Stimulated activated CD4-positive, alpha-beta T cell treated with anti-CD3 and anti-CD28 coated beads, Interleukin-15, amount 100 ng/mL, for 1 hour (primary cell): Measurements from ENCODE around the gene ATP5PD.
"Not testable (repeated sequence)": the region's sequence is repeated elsewhere in the genome, so short reads cannot be mapped to it uniquely, and the experiment has no call there.

Source experiments
- DNase-seq, 2 donors: peaks; one replicate each; pipeline ENCODE4 v3.0.0-alpha.2; 2020; ENCODE audit warnings: low read depth in 1 of 2, low spot score in 1 of 2

Gene ATP5PD

GRCh38 chr17:75025398-75025734 is 21.4 kb downstream of the ATP5PD start:
- DNase-seq: not testable (repeated sequence)

GRCh38 chr17:75024686-75025397 is 21.9 kb downstream of the ATP5PD start:
- DNase-seq: no peak

- DNase-seq: no peak
Observed at GRCh38 chr17:75020331-75021110, 26.2 kb downstream of the ATP5PD start.

- no peak for DNase-seq
Observed at GRCh38 chr17:75019710-75020109, 27.1 kb downstream of the ATP5PD start.

GRCh38 chr17:75019146-75019545 is 27.6 kb downstream of the ATP5PD start:
- no peak for DNase-seq

GRCh38 chr17:75013092-75013559 is 33.6 kb downstream of the ATP5PD start:
- DNase-seq: no peak

- peak; percentile 61 to 72 for DNase-seq
Observed at GRCh38 chr17:75012346-75013091, 34.2 kb downstream of the ATP5PD start, which contains the start of gene MRPL58. MRPL58 (plus strand) TSS chr17:75012670; CDS start chr17:75012687, 17 bp downstream.

- DNase-seq: no peak
Observed at GRCh38 chr17:75012096-75012345, 34.7 kb downstream of the ATP5PD start.

- no peak for DNase-seq
Observed at GRCh38 chr17:75011401-75012095, 35.2 kb downstream of the ATP5PD start.

- no peak for DNase-seq
Observed at GRCh38 chr17:75010683-75011400, 35.9 kb downstream of the ATP5PD start.

- no peak for DNase-seq
Observed at GRCh38 chr17:75009139-75009724, 37.5 kb downstream of the ATP5PD start.

GRCh38 chr17:75008373-75008772 is 38.4 kb downstream of the ATP5PD start:
- no peak for DNase-seq

GRCh38 chr17:75006653-75007052 is 40.1 kb downstream of the ATP5PD start:
- DNase-seq: no peak

- not testable (repeated sequence) for DNase-seq
Observed at GRCh38 chr17:75006084-75006483, 40.7 kb downstream of the ATP5PD start.

GRCh38 chr17:75005291-75005690 is 41.5 kb downstream of the ATP5PD start:
- DNase-seq: no peak

GRCh38 chr17:75004371-75004770 is 42.4 kb downstream of the ATP5PD start:
- DNase-seq: no peak

GRCh38 chr17:75003957-75004355 is 42.8 kb downstream of the ATP5PD start:
- no peak for DNase-seq

GRCh38 chr17:75003070-75003956 is 43.5 kb downstream of the ATP5PD start:
- DNase-seq: no peak
